ENCODE results near the gene PRKG1.

- TF ChIP-seq CTCF (IDR thresholded peaks at IDR 0.05; ENCODE audit: low read depth, low read length) (no peak), EZH2phosphoT487 (IDR thresholded peaks at IDR 0.05; ENCODE audit: low read depth) (no peak)
Measured at GRCh38 chr10:51564896-51565510, 490.7 kb downstream of the PRKG1 start.

All from OCI-LY3 (cell line).